DND-41 (cell line): ENCODE data around the gene MSH3.
"Not testable (repeated sequence)": the region's sequence is repeated elsewhere in the genome, so short reads cannot be mapped to it uniquely, and the experiment has no call there.

ENCODE experiments used
- ATAC-seq: fragments of 200-7000 bp; cut with Tn5 transposase; 3 replicates; pipeline ENCODE4 v1.9.1; 2021; ENCODE audit warnings: low read depth; ENCODE audit not compliant: insufficient read depth
- DNase-seq: peaks from one replicate; pipeline ENCODE4 v3.0.0-alpha.2; 2020
- H2AFZ ChIP-seq: 2 replicates; pipeline ENCODE4 v1.6.0; 2012; ENCODE audit warnings: low read depth, low read length
- H3K27ac ChIP-seq: 2 replicates; pipeline ENCODE4 v1.5.1; 2012; ENCODE audit warnings: low read length, inconsistent platforms
- H3K27me3 ChIP-seq: fragments of 200-600 bp; sonication (generic); 2 replicates; pipeline ENCODE4 v1.6.0; 2012; ENCODE audit warnings: low read length, mild to moderate bottlenecking, inconsistent platforms; ENCODE audit not compliant: insufficient read depth, poor library complexity
- H3K36me3 ChIP-seq: 2 replicates; pipeline ENCODE4 v1.5.1; 2012; ENCODE audit warnings: low read length, inconsistent platforms; ENCODE audit not compliant: insufficient read depth
- H3K4me1 ChIP-seq: 2 replicates; pipeline ENCODE4 v1.5.1; 2012; ENCODE audit warnings: mild to moderate bottlenecking, low read length; ENCODE audit not compliant: insufficient read depth
- H3K4me2 ChIP-seq: 2 replicates; pipeline ENCODE4 v1.6.0; 2012; ENCODE audit warnings: mild to moderate bottlenecking, moderate library complexity, low read length, inconsistent platforms; ENCODE audit not compliant: insufficient read depth
- H3K4me3 ChIP-seq, 2 experiments: fragments of 200-600 bp in 1 of 2; shearing (Covaris generic) in 1 of 2; 2 replicates each; pipeline ENCODE4 v1.5.1; 2012 to 2016; ENCODE audit warnings: inconsistent platforms in 2 of 2, low read length in 2 of 2, mild to moderate bottlenecking in 2 of 2, low read depth in 1 of 2, moderate library complexity in 1 of 2
- H3K79me2 ChIP-seq: 2 replicates; pipeline ENCODE4 v1.6.0; 2012; ENCODE audit warnings: low read length, inconsistent platforms; ENCODE audit not compliant: insufficient read depth
- H3K9ac ChIP-seq: 2 replicates; pipeline ENCODE4 v1.6.0; 2012; ENCODE audit warnings: low read depth, mild to moderate bottlenecking, inconsistent platforms, low read length, moderate library complexity
- H3K9me3 ChIP-seq: 2 replicates; pipeline ENCODE4 v1.5.1; 2012; ENCODE audit warnings: low read length, moderate library complexity, mild to moderate bottlenecking, inconsistent platforms; ENCODE audit not compliant: insufficient read depth, severe bottlenecking
- H4K20me1 ChIP-seq: 2 replicates; pipeline ENCODE4 v1.6.0; 2012; ENCODE audit warnings: low read length; ENCODE audit not compliant: insufficient read depth
- CTCF ChIP-seq: IDR thresholded peaks from 2 replicates; pipeline ENCODE4 v1.5.1; 2012; ENCODE audit warnings: borderline replicate concordance, low read length, moderate library complexity, mild to moderate bottlenecking; ENCODE audit not compliant: poor library complexity, severe bottlenecking; ENCODE audit errors: extremely low read depth
- EZH2 ChIP-seq: IDR thresholded peaks from 3 replicates; pipeline ENCODE4 v1.6.1; 2012; ENCODE audit warnings: borderline replicate concordance, low read depth, mild to moderate bottlenecking, moderate library complexity, low read length, inconsistent platforms; ENCODE audit not compliant: severe bottlenecking

MSH3 gene

GRCh38 chr5:80780024-80780423 lies 125.6 kb downstream of the MSH3 start:
- Histone ChIP-seq H3K79me2 (no peaks in the 10 kb centered on the region), H3K36me3 (peaks cover 28% of the 10 kb centered on the region), H3K27me3 (no peaks in the 10 kb centered on the region), H2AFZ (no peak overlapping the region), H3K4me2 (no peak overlapping the region), H4K20me1 (no peaks in the 10 kb centered on the region), H3K4me3 (no peak overlapping the region), H3K9me3 (no peaks in the 10 kb centered on the region), H3K27ac (no peak overlapping the region), H3K4me1 (no peaks in the 10 kb centered on the region), H3K9ac (no peak overlapping the region)
- DNase-seq (no peak), ATAC-seq (no peak)
- no peak for TF ChIP-seq CTCF
- TF ChIP-seq EZH2: no peak

GRCh38 chr5:80780761-80781285 lies 126.4 kb downstream of the MSH3 start:
- ATAC-seq (no peak), DNase-seq (no peak)
- TF ChIP-seq CTCF: no peak
- TF ChIP-seq EZH2: no peak
- H3K79me2 ChIP-seq: no peaks in the 10 kb centered on the region
- H3K9me3 ChIP-seq: no peaks in the 10 kb centered on the region
- no peak overlapping the region for H3K4me3 ChIP-seq
- H3K9ac ChIP-seq: no peak overlapping the region
- H3K4me1 ChIP-seq: no peaks in the 10 kb centered on the region
- peaks cover 29% of the 10 kb centered on the region for H3K36me3 ChIP-seq
- no peaks in the 10 kb centered on the region for H4K20me1 ChIP-seq
- H3K27ac ChIP-seq: no peak overlapping the region
- no peak overlapping the region for H2AFZ ChIP-seq
- H3K4me2 ChIP-seq: no peak overlapping the region
- no peaks in the 10 kb centered on the region for H3K27me3 ChIP-seq

GRCh38 chr5:80781356-80781755 lies 126.9 kb downstream of the MSH3 start:
- Histone ChIP-seq H2AFZ (no peak overlapping the region), H3K27me3 (no peaks in the 10 kb centered on the region), H3K9ac (no peak overlapping the region), H3K27ac (no peak overlapping the region), H3K4me3 (no peak overlapping the region), H3K36me3 (peaks cover 29% of the 10 kb centered on the region), H3K4me1 (no peaks in the 10 kb centered on the region), H4K20me1 (no peaks in the 10 kb centered on the region), H3K4me2 (no peak overlapping the region), H3K9me3 (no peaks in the 10 kb centered on the region), H3K79me2 (no peaks in the 10 kb centered on the region)
- ATAC-seq (no peak), DNase-seq (no peak)
- TF ChIP-seq EZH2 (no peak), CTCF (no peak)

GRCh38 chr5:80782626-80783025 lies 128.2 kb downstream of the MSH3 start:
- Histone ChIP-seq H3K36me3 (peaks cover 29% of the 10 kb centered on the region), H3K79me2 (no peaks in the 10 kb centered on the region), H3K9me3 (no peaks in the 10 kb centered on the region), H3K4me1 (no peaks in the 10 kb centered on the region), H3K4me3 (no peak overlapping the region), H3K9ac (no peak overlapping the region), H3K27me3 (no peaks in the 10 kb centered on the region), H2AFZ (no peak overlapping the region), H4K20me1 (no peaks in the 10 kb centered on the region), H3K4me2 (no peak overlapping the region), H3K27ac (no peak overlapping the region)
- ATAC-seq (no peak), DNase-seq (no peak)
- TF ChIP-seq EZH2 (no peak), CTCF (no peak)

GRCh38 chr5:80783751-80784150 lies 129.3 kb downstream of the MSH3 start:
- not testable (repeated sequence) for H3K27ac ChIP-seq, H3K9me3 ChIP-seq, H2AFZ ChIP-seq, H3K9ac ChIP-seq, H3K27me3 ChIP-seq, H3K4me2 ChIP-seq, H4K20me1 ChIP-seq, DNase-seq, H3K79me2 ChIP-seq, H3K4me3 ChIP-seq, H3K4me1 ChIP-seq, ATAC-seq
- H3K36me3 ChIP-seq: peaks cover 27% of the 10 kb centered on the region
